HT-29 (cell line): ENCODE data around the gene ANGEL2. TPM values are rescaled to one million over a fixed set of nuclear protein-coding genes. Genes with fewer than 3 reads are reported as not detected.
"Not testable (repeated sequence)": the region's sequence is repeated elsewhere in the genome, so short reads cannot be mapped to it uniquely, and the experiment has no call there.

Experiments used
- DNase-seq: peaks from one replicate; pipeline ENCODE4 v3.0.0-alpha.2; 2015; ENCODE audit warnings: low spot score
- total RNA-seq: library from RNA; depleted of rRNA; stranded (reverse); fragments of >200 nt; shearing (Covaris generic); gene quantifications from 2 replicates; pipeline ENCODE4 v1.2.3, GENCODE V29; 2014

ANGEL2 gene
- total RNA-seq, 1 experiment from 2014 or later, result 14.1 TPM

GRCh38 chr1:213019450-213019849 is 3.8 kb upstream of the ANGEL2 start:
- DNase-seq, result no peak

DNA sequence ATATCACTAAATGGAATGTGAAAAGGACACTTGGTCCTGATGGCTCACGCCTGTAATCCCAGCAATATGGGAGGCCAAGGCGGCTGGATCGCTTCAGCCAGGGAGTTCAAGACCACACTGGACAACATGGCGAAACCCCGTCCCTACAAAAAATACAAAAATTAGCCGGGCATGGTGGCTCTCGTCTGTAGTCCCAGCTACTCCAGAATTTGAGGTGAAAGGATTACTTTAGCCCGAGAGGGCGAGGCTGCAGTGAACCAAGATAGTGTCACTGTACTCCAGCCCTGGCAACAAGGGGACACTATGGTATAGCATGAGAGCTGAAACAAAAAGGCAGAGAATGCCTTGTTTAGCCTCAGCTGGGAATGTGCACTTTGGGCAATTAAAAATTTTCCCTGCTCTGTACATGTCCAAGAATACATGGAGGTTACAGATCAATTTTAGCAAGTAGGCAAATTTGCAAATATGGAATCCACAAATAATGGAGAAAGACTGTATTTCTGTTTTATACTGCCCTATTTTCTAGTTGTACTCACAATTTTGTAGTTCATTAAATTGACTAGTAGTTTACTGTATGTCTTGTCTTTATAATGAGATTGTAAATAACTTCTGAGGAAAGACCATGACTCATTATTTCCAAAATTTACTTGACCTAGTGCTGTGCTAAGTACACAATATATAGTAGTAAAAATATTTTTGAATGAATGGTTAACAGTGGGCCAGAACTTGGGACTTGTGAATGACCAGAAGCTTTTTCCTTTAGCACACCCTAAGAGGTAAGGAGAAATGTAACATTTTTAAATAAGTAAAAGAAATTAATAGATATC is 2.0 kb upstream of the ANGEL2 start:
- no peak for DNase-seq

GRCh38 chr1:213014642-213015041 is 1.0 kb downstream of the ANGEL2 start:
- DNase-seq, result peak; percentile 35

DNA sequence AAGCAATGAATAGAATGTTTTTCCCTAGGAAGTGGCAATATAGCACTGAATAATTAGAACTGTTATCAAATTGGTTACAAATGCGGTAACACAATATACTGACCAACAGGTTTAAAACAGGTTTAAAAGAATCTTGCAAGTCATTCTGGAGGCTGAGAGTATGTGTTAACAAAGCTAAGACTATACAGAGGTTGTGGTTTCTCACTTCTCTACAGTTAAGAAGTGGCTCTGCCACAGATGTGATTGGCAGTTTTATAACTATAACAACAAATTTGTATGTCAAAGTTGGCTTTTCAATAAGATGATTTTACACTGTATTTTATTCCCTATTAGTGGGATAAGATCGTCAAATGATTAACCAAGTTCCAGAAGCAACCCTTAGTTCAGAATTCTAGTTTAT is 7.1 kb downstream of the ANGEL2 start:
- DNase-seq, result no peak

GRCh38 chr1:213003256-213003655 is 12.4 kb downstream of the ANGEL2 start:
- no peak for DNase-seq

DNA sequence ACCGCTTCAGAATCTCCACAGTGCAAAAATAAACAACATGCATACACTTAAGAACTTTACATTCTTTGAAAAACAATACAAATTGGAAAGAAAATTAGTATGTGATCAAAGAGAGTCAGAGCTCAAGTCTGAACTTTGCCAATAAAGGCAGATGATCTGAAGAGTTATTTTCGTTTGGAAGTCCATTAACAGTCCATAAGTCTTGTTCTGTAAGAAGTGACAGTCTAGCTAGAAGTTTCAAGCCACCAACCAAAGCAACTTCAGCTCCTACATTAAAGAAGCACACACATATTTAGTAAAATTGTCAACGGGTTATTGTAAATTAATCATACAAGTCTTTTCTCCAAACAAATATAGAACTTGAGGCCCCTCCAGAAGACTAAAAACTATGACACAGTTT is 20.7 kb downstream of the ANGEL2 start:
- no peak for DNase-seq

- not testable (repeated sequence) for DNase-seq
Observed at GRCh38 chr1:212993960-212994359, 21.7 kb downstream of the ANGEL2 start.

DNA sequence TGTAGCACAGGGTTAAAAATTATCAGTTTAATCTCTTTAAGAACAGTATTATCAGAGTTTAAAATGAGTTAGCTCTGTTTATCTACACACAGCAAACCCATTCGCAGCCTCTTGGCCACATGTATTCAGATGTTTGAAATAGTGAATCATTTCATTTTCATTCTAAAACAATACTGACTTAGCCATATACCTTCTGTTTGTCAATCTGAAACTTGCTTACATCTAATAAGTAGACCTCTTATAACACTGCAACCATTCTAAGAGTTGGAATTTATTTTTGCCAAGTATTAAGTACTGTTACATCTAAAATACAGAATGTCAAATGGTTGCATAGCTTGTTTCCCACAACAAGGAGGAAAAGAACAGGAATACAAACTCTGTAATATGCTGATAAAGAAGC is 25.4 kb downstream of the ANGEL2 start:
- DNase-seq, result no peak

- DNase-seq, result no peak
Observed at GRCh38 chr1:212987702-212988322, 27.9 kb downstream of the ANGEL2 start.

DNA sequence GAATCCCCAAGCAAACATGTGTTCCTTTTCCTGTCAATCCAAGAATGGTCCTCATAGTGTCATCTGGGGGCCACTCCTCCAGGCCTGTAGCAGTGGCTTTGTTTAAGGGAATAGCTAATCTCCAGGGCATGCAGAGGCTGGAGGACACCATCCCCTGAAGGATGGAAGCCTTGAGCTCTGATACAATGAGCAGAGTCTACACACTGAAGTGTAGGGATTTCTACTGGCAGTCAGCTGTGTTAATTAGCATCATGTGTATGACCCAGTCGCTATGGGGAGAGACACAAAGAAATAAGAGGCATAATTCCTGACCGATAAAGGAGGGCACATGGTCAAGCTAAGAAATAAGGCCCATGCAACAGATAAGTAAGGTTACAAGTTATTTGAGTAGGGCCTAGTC is 29.1 kb downstream of the ANGEL2 start:
- DNase-seq, result no peak

- no peak for DNase-seq
Observed at GRCh38 chr1:212984522-212985291, 31.0 kb downstream of the ANGEL2 start.

GRCh38 chr1:212983482-212983881 is 32.2 kb downstream of the ANGEL2 start:
- DNase-seq, result no peak

GRCh38 chr1:212982430-212983152 is 33.1 kb downstream of the ANGEL2 start:
- DNase-seq, result no peak

DNA sequence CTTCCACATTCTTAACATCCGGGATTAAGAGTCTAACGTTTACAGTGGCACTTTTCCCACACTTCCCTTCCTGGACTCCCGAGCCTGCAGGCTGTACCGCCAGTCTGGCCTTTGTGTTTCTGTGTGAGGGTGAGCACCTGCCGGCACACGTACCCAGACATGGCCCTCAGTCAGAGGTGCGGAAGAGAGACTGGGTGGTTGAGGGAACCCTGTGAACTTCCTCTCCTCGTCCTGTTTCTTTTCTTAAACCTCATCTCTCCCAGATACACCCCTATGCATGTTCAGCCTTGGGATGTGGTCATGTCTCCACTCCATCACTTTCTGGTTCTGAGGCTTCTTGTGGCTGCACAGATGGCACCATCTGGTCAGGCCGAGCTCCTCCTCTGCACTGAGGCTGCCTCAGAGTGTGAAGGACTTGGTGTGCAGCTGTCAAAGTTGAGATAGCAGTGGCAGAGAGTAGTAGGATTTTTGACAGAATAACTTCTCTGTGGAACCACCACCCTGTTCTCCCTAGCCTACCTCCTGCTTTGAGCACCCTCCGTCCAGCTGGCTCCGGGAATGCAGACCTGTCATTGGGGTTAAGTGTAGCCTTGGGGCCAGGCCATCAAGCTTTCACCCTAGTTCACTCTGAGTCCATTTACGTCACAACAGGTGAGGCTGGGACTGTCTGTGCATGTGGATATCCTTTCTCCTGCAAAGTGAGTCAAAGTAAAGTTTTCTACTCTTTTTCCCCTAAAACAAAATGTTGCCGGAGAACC is 33.9 kb downstream of the ANGEL2 start:
- DNase-seq, result no peak

DNA sequence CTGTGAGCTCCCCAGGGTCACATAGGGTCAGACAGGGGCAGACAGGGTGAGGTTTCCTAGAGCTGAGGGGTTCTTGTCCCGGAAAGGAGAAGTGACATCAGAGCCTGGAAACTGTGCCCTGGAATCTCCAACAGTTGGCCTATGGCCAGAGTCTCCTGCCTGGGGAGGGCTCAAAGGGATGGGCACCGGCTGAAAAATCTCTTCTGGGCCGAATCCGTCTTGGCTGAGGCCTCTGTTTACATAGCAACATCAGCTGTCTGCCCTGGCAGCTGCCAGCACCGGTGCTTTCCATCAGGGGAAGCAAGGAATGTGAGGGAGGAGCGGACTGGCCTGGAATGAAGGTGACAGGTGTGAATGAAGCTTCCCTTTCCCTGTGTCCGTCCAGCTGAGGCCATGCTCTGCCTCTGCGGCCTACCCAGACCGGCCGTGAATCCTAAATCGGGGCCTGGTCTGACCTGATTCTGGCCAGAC is 34.6 kb downstream of the ANGEL2 start:
- DNase-seq, result peak; percentile 79

GRCh38 chr1:212980123-212980785 is 35.4 kb downstream of the ANGEL2 start:
- no peak for DNase-seq

- no peak for DNase-seq
Observed at GRCh38 chr1:212979340-212980122, 36.1 kb downstream of the ANGEL2 start.

DNA sequence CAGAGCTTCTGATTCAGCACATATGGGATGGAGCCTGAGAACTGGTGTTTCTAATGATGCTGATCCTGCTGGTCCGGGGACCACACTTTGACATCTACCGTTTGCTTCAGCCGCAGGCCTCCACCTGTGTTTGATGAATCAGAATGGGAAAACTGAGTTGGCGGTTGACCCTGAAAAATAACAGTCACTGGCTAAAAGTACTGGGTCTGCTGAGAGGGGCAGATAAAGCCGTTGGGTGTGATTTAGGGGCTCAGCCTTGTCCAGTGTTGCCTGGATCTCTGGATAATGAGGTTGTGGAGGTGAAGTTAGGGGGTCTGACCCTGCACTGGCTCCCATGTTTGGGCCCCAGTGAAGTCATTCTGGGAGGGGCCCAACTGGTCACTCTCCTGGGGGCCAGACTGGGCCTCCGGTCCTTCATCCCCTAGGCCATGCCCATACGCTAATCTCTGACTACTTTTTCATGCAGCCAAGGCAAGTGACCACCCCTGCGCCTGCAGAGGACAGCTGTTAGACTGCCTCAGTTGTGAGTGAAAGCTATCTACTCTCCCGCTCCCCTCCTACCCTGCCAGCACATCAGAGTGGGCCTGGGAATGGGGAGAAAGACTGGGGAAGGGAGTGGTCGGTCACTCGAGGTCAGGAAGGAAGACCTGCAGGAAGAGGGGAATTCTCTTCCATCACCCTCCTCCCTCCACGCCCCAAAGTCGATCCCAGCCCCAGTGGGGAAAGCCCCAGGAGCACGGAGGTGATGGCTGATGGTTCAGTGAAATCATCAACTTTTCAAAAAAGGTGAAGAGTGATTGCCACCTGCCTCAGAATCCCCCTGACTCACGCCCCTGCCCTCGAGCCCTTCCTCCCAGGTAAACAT is 37.7 kb downstream of the ANGEL2 start:
- no peak for DNase-seq

GRCh38 chr1:212976586-212976985 is 39.1 kb downstream of the ANGEL2 start:
- DNase-seq, result no peak
